Immature natural killer cell (primary cell): ENCODE data around the gene MC5R. TPM values are rescaled to one million over a fixed set of nuclear protein-coding genes. Genes with fewer than 3 reads are reported as not detected.

Experiments used
- DNase-seq, 3 donors: peaks; one replicate each; pipeline ENCODE4 v3.0.0; 2022; ENCODE audit warnings: mixed read lengths in 1 of 3
- H3K27ac Mint-ChIP-seq, 6 donors: one replicate each; pipeline ENCODE4 v1.8.0; 2020; ENCODE audit warnings: mixed read lengths in 6 of 6, mild to moderate bottlenecking in 5 of 6, inconsistent platforms in 4 of 6, moderate library complexity in 3 of 6
- H3K27me3 Mint-ChIP-seq, 3 donors: one replicate each; pipeline ENCODE4 v1.8.0; 2020 to 2021; ENCODE audit warnings: low read depth in 3 of 3, mild to moderate bottlenecking in 3 of 3, mixed read lengths in 3 of 3, moderate library complexity in 3 of 3, inconsistent platforms in 1 of 3
- H3K36me3 Mint-ChIP-seq, 3 donors: one replicate each; pipeline ENCODE4 v1.8.0; 2020; ENCODE audit warnings: mixed read lengths in 3 of 3, inconsistent platforms in 2 of 3, mild to moderate bottlenecking in 2 of 3
- H3K4me1 Mint-ChIP-seq, 2 donors: one replicate each; pipeline ENCODE4 v1.8.0; 2020; ENCODE audit warnings: inconsistent platforms in 2 of 2, mild to moderate bottlenecking in 2 of 2, mixed read lengths in 2 of 2, moderate library complexity in 1 of 2
- H3K4me3 Mint-ChIP-seq, 5 donors: one replicate each; pipeline ENCODE4 v1.8.0; 2020; ENCODE audit warnings: mild to moderate bottlenecking in 5 of 5, mixed read lengths in 5 of 5, inconsistent platforms in 3 of 5, moderate library complexity in 3 of 5
- H3K9me3 Mint-ChIP-seq, 6 donors: one replicate each; pipeline ENCODE4 v1.8.0; 2020; ENCODE audit warnings: mild to moderate bottlenecking in 6 of 6, mixed read lengths in 6 of 6, inconsistent platforms in 4 of 6, moderate library complexity in 3 of 6
- polyA plus RNA-seq, 3 donors: library from polyadenylated mRNA; unstranded; fragments of 300-500 nt; fragmentation: Illumina TruSeq; gene quantifications; one replicate each; pipeline ENCODE4 v1.2.3, GENCODE V29; 2021

The MC5R gene
- not detected for polyA plus RNA-seq

GRCh38 chr18:13823707-13824395 lies at the start of gene MC5R:
MC5R (plus strand) TSS chr18:13824149; CDS start chr18:13825766, 1,617 bp downstream.
- Mint-ChIP-seq H3K27ac (no peak within 1 kb of the TSS), H3K36me3 (no peaks in the 10 kb centered on the region), H3K9me3 (no peaks in the 10 kb centered on the region), H3K4me3 (peak within 1 kb of the TSS; percentile 48 to 68 (median 62)), H3K4me1 (peaks cover 4 to 11% of the 10 kb centered on the region in 2 donors), H3K27me3 (peaks cover 0 to 10% (median 1%) of the 10 kb centered on the region in 3 donors)
- DNase-seq, result peak; percentile 52 to 62 (median 58)

GRCh38 chr18:13775058-13775457 lies 48.9 kb upstream of the MC5R start:
- no peaks in the 10 kb centered on the region for H3K36me3 Mint-ChIP-seq
- H3K4me1 Mint-ChIP-seq, result no peaks in the 10 kb centered on the region
- peaks cover 0 to 19% (median 5%) of the 10 kb centered on the region in 6 donors for H3K9me3 Mint-ChIP-seq
- no peak overlapping the region for H3K4me3 Mint-ChIP-seq
- H3K27ac Mint-ChIP-seq, result no peak overlapping the region
- DNase-seq, result no peak
- peaks cover 2 to 5% (median 2%) of the 10 kb centered on the region in 3 donors for H3K27me3 Mint-ChIP-seq

DNA sequence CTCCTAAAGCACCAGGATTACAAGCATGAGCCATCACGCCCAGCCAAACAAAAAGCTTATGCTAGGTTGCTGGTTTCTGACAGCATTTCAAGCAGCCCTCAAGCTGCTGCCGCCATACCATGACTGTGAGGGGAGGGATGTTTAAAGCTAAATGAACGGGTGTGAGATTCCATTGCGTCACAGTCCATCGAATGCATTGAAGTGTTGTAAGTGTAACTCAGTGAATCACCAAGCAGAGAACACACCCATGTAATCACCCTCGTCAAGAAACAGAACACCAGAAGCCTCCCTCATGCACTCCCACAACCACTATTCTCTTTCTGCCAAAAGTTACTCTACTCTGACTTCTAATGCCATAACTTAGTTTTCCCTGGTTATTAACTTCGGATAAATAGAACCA lies 32.8 kb upstream of the MC5R start:
- H3K27ac Mint-ChIP-seq, result no peak overlapping the region
- no peaks in the 10 kb centered on the region for H3K36me3 Mint-ChIP-seq
- peaks cover 0 to 10% (median 3%) of the 10 kb centered on the region in 6 donors for H3K9me3 Mint-ChIP-seq
- no peak overlapping the region for H3K4me3 Mint-ChIP-seq
- H3K27me3 Mint-ChIP-seq, result peaks cover 2 to 3% (median 2%) of the 10 kb centered on the region in 3 donors
- DNase-seq, result no peak
- H3K4me1 Mint-ChIP-seq, result no peaks in the 10 kb centered on the region

DNA sequence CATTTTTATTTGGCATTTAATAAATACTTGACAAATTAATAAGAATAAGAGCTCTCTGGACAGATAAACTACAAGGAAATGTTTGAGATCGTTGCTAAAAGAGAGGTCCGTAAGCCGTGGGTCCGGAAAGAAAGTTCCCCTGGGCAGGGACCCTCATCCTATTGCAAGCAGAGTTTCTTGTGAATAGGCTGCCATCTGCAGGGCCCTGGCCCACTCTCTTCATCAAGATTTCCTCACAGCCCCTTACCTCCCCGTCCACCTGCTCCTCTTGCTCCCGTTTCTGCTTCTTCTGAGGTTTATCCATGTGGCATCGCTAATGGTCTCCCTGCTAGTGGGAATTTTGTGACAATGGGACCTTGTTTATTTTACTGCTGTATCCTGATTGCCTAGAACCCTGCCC lies 30.1 kb upstream of the MC5R start:
- Mint-ChIP-seq H3K27me3 (peaks cover 2 to 12% (median 4%) of the 10 kb centered on the region in 3 donors), H3K9me3 (no peaks in the 10 kb centered on the region), H3K36me3 (no peaks in the 10 kb centered on the region), H3K4me1 (no peaks in the 10 kb centered on the region), H3K27ac (no peak overlapping the region), H3K4me3 (no peak overlapping the region)
- DNase-seq, result no peak

GRCh38 chr18:13796515-13796914 lies 27.4 kb upstream of the MC5R start:
- Mint-ChIP-seq H3K4me1 (peaks cover 3 to 4% of the 10 kb centered on the region in 2 donors), H3K4me3 (no peak overlapping the region), H3K27me3 (peaks cover 3 to 17% (median 11%) of the 10 kb centered on the region in 3 donors), H3K27ac (no peak overlapping the region), H3K36me3 (no peaks in the 10 kb centered on the region), H3K9me3 (no peaks in the 10 kb centered on the region)
- DNase-seq, result no peak

- Mint-ChIP-seq H3K36me3 (no peaks in the 10 kb centered on the region), H3K4me3 (no peak overlapping the region), H3K27me3 (peaks cover 3 to 17% (median 11%) of the 10 kb centered on the region in 3 donors), H3K4me1 (peaks cover 3 to 4% of the 10 kb centered on the region in 2 donors), H3K27ac (no peak overlapping the region), H3K9me3 (no peaks in the 10 kb centered on the region)
- DNase-seq, result no peak
Measured at GRCh38 chr18:13797157-13797611, 26.8 kb upstream of the MC5R start.

GRCh38 chr18:13799396-13799795 lies 24.6 kb upstream of the MC5R start:
- H3K27ac Mint-ChIP-seq, result no peak overlapping the region
- H3K9me3 Mint-ChIP-seq, result no peaks in the 10 kb centered on the region
- DNase-seq, result no peak
- no peak overlapping the region for H3K4me3 Mint-ChIP-seq
- no peaks in the 10 kb centered on the region for H3K36me3 Mint-ChIP-seq
- peaks cover 7 to 25% (median 12%) of the 10 kb centered on the region in 3 donors for H3K27me3 Mint-ChIP-seq
- H3K4me1 Mint-ChIP-seq, result peaks cover 3 to 4% of the 10 kb centered on the region in 2 donors

DNA sequence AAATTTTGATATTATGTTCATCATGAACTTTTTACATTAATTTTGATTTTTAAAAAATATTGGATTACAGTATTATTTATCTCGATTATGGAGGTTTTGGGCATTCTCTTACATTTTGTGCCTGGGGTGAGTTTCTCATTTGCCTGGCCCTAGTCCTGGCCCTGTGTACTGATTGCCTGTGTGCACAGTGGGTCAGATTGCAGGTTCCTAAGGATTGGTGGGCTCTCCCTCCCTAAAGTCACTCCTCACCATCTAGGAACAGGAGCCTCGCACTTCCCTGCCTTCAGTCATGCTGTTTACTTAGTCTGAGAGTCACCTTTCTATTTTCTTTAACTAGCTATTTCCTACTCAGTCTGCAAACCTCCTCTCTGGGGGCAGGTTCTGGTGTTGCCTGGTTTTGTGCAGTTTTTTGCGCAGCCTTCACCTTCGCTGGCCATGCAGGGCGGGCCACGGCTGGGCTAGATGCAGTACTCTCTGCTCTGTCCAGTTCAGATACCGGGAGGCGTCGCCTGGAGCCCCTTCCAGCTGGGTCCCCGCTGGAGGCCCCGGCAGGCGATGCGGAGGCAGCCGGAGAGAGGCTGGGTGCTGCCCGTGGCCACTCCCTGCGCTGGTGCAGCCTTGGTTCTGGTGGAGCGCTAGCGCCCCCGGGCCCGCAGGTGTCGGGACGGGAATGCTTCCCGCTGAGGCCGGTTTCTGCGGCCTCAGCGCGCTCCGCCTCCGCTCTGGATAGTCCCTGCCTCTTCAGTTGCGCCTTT lies 23.3 kb upstream of the MC5R start:
- H3K9me3 Mint-ChIP-seq, result no peaks in the 10 kb centered on the region
- H3K36me3 Mint-ChIP-seq, result no peaks in the 10 kb centered on the region
- peaks cover 3 to 4% of the 10 kb centered on the region in 2 donors for H3K4me1 Mint-ChIP-seq
- H3K27me3 Mint-ChIP-seq, result peaks cover 9 to 29% (median 15%) of the 10 kb centered on the region in 3 donors
- peak overlapping the region in 1 of 5 donors; percentile 34 for H3K4me3 Mint-ChIP-seq
- DNase-seq, result no peak
- no peak overlapping the region for H3K27ac Mint-ChIP-seq

DNA sequence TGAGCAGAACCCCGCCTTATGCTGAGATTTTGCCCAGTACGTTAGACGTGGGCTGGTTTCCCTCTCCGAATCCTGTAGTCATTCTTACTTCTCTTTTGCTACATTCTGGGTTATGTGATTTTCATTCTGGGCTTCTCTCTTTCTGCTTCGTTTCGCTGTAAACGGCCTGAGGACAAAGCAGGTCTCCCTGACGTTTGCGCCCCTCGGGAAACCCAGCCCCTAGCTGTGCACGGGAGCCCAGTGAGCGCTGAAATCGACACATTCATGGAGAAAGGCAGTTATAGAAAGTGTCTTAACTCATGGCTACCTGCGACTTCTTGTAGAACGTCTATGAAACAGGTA lies 22.7 kb upstream of the MC5R start:
- H3K27ac Mint-ChIP-seq, result no peak overlapping the region
- H3K4me3 Mint-ChIP-seq, result peak overlapping the region in 2 of 5 donors; percentile 33 to 34
- H3K27me3 Mint-ChIP-seq, result peaks cover 9 to 29% (median 17%) of the 10 kb centered on the region in 3 donors
- peaks cover 3 to 4% of the 10 kb centered on the region in 2 donors for H3K4me1 Mint-ChIP-seq
- H3K36me3 Mint-ChIP-seq, result no peaks in the 10 kb centered on the region
- DNase-seq, result no peak
- peaks cover 0 to 2% (median 0%) of the 10 kb centered on the region in 6 donors for H3K9me3 Mint-ChIP-seq

GRCh38 chr18:13804305-13804704 lies 19.6 kb upstream of the MC5R start:
- Mint-ChIP-seq H3K4me3 (no peak overlapping the region), H3K27ac (no peak overlapping the region), H3K36me3 (no peaks in the 10 kb centered on the region), H3K27me3 (peaks cover 9 to 19% (median 14%) of the 10 kb centered on the region in 3 donors), H3K4me1 (peaks cover 3 to 4% of the 10 kb centered on the region in 2 donors), H3K9me3 (peaks cover 0 to 2% (median 0%) of the 10 kb centered on the region in 6 donors)
- DNase-seq, result no peak

DNA sequence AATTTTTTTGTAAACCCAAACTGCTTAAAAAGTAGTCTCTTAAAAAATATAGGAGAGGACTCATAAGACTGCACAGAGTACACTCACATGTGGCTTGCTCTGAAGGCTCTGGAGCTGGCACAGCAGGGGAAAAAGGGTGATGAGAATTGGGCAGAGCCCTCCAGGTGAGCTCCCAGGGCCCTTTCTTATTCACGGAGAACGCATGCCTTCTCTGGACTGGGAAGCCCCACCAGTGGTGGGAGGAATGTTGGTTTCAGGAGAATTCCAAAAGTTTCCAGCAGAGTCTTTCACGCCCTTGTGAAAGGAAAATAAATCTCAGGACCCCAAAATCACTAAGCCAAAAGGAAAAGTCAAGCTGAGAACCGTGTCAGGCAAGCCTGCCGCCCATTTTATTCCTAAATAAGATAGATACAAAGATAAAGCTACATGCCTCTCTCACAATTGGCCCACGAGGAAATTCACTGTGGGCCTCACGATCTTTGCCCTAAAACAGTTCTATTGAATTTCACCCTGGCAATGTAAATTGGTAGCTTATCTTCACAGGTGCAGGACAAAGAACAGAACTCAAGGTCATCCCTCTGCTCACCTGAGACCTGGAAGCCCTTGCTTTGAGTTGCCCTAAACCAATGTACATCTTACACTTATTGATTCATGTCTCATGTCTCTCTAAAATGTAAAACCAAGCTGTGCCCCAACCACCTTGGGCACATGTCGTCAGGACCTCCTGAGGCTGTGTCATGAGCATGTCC lies 15.5 kb upstream of the MC5R start:
- Mint-ChIP-seq H3K36me3 (no peaks in the 10 kb centered on the region), H3K9me3 (peaks cover 0 to 2% (median 0%) of the 10 kb centered on the region in 6 donors), H3K4me3 (no peak overlapping the region), H3K4me1 (no peaks in the 10 kb centered on the region), H3K27me3 (peaks cover 5 to 10% (median 10%) of the 10 kb centered on the region in 3 donors), H3K27ac (no peak overlapping the region)
- DNase-seq, result no peak

DNA sequence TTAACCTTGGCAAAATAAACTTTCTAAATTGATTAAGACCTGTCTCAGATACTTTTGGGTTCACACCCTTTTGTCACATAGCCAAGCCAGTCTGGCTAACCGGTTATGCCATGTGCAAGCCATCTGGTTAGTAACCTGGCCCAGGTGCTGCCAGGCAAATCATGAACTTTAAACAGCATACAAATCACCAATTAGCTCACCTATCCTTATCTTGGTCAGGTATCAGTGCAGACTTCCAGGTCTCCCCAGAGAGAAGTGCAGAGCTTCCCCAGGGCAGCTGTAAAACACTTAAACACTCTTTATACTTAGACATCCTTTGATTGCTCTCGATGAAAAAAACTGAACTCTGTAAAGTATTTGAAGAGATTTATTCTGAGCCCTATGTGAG lies 14.9 kb upstream of the MC5R start:
- peaks cover 5 to 10% (median 9%) of the 10 kb centered on the region in 3 donors for H3K27me3 Mint-ChIP-seq
- no peaks in the 10 kb centered on the region for H3K36me3 Mint-ChIP-seq
- H3K27ac Mint-ChIP-seq, result no peak overlapping the region
- peaks cover 0 to 2% (median 0%) of the 10 kb centered on the region in 6 donors for H3K9me3 Mint-ChIP-seq
- H3K4me1 Mint-ChIP-seq, result no peaks in the 10 kb centered on the region
- no peak for DNase-seq
- H3K4me3 Mint-ChIP-seq, result no peak overlapping the region

- Mint-ChIP-seq H3K36me3 (no peaks in the 10 kb centered on the region), H3K4me1 (no peaks in the 10 kb centered on the region), H3K9me3 (peaks cover 0 to 2% (median 0%) of the 10 kb centered on the region in 6 donors), H3K4me3 (no peak overlapping the region), H3K27ac (no peak overlapping the region), H3K27me3 (peaks cover 2 to 10% (median 4%) of the 10 kb centered on the region in 3 donors)
- DNase-seq, result no peak
Measured at GRCh38 chr18:13809531-13810255, 14.3 kb upstream of the MC5R start.
